NCI-H524 (cell line): Measurements from ENCODE around the gene P3H2.

Experiments used
- DNase-seq, 2 experiments: peaks; one replicate each; lab custom pipeline; 2025; lab: John Stamatoyannopoulos, UW

The P3H2 gene

DNA sequence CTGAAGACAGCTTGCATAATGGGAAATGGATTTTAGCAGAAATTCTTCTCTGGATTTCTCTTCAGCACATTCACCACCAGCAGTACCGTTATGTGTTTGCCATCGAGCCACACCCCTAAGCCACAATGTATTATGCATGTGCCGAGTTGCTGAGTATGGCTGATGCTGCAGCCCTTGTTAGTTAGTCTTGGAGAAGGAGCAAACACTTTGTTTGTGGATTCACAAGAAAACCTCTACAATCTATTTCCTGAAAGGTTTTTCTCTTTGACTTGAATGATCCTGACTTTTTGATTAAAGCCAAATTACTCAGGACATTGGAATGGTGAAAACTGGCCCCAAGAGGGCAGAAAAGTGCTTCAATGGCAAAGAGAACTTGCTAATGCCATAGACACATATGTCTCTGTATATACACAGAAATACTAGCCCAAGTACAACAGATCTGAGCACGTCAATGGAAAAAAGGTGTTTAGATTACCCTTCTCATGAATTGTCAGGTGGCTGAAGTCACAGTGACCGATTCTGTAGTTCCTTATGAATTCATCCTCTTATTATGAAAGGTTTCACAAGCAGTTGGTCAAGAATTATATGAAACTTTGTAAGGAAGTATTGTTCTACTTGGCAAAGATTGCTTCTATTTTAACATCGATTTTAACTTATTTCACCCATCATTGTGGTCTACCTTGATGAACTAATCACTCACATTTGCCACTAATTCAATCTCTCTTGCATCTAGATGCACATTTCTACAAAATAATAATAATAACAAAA is 103.0 kb downstream of the P3H2 start:
- DNase-seq = peak in 1 of 2 experiments; percentile 74

GRCh38 chr3:190016966-190017365 is 103.7 kb downstream of the P3H2 start:
- no peak for DNase-seq

GRCh38 chr3:190014940-190015339 is 105.8 kb downstream of the P3H2 start:
- no peak for DNase-seq

DNA sequence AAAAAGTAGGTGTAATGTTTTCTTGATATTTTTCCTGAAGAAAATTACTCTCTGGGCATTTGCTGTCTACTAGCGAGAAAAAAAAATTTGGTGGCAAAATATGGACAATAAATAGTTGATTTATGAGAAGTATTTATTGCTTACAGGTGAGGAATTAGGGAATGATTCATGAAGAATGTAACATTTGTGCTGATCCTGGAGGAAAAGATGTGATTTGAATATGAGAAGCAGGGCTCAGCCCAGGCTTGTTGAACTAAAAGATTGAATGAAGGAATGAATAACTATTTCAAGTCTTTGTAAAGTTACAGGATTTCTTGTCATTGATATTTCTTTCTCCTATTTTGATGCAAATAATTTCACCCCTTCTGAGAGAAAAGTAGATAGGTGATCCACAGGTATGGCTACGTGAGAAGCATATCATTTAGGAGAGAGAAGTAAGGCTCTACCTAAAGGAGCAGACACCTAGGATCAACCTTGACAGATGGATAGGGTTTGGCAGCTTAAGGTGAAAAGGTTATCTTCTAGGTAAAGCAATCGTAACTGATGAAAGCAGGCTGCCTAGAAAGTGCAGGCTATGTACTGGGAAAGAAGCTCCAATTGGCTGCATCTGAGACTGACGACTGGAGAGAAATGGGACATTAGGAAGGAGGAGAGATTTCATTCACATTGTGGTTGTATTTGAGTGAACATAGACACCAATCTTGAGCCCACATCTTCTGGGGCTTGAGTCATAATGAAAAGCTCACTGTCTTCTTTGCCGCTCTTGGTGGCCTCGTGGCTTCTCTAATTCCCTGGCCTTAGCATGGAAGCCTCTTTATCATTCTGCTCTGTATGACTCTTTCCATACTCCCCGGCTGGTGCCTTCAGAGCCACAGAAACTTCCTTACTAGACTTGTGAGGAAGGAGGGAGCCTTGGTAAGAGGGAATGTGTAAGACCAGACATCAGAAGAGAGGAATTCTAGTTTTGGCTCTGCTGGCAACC is 106.5 kb downstream of the P3H2 start:
- DNase-seq = no peak

GRCh38 chr3:190012784-190013183 is 107.9 kb downstream of the P3H2 start:
- no peak for DNase-seq

DNA sequence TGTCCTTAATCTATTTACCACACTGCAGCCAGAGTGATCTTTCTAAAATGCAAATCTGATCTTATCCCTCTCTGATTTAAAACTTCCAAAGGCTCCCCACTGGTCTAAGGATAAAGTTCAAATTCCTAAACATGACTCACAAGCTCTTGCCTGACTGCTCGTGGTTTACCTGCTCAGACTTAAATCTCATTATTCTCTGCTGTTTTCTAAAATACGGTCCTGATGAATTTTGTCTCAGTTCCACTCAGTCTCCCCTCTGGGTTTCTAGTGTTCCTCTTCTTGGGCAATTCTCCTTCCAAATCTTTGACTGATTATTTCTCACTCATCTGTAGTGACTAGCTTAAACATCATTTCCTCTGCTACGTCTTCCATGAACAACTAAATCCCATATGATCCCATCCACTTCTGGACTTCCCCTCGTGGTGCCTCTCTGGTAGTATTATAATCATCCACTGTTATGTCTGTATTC is 108.3 kb downstream of the P3H2 start:
- DNase-seq = peak in 1 of 2 experiments; percentile 29

DNA sequence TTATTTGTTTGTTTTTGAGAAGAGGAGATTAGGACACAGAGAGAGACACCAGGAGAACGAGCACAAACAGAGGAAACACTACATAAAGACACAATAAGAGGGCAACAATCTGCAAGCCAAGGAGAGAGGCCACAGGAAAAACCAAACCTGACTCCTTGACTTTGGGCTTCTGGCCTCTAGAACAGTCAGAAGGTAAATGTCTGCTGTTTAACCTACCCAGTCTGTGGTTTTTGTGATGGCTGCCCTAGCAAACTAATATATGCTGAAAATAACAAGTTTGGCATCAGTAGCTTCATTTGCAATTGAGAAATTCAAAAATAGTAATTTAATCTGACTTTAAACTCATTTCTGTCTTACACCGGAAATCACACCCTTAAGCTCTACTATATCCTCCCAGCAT is 110.2 kb downstream of the P3H2 start:
- DNase-seq = no peak

- DNase-seq = no peak
These were observed 111.1 kb downstream of the P3H2 start for GRCh38 chr3:190009614-190010013.

- peak in 1 of 2 experiments; percentile 54 for DNase-seq
These were observed 112.3 kb downstream of the P3H2 start for GRCh38 chr3:190008432-190008831.

DNA sequence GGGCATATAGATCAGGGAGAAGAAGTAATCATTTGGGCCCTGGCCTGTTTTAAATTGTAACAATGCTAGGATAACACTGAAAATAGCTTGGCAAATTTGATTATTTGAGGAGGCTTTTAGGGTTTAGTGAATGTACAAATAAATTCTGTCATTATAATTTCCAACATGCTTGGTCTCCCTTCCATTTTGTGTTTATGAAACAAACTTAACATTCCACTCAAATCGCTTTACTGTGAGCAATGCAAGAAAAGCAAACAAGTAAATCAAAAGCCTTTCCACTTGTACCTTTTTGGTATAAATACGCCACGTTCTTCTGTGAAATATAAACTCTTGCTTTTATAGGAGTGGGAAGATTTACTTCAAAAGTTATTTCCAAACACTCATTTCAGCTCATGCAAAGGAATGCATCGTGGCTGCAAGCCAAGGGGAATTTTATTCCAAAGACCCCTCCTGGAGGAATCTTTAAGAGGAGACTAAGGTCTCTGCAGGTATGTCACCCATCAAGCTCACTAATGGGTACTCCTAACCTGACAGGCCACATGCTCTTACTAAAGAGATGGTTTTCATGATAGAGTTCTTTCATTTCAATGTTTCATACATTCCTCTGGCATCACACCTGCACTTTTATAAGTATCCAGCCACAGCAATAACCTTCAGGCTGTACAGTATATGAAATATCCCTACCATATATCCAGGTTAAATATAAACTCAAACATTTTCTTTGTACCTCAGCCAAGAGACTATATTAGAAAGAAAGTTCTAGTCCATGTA is 115.2 kb downstream of the P3H2 start:
- DNase-seq = no peak

DNA sequence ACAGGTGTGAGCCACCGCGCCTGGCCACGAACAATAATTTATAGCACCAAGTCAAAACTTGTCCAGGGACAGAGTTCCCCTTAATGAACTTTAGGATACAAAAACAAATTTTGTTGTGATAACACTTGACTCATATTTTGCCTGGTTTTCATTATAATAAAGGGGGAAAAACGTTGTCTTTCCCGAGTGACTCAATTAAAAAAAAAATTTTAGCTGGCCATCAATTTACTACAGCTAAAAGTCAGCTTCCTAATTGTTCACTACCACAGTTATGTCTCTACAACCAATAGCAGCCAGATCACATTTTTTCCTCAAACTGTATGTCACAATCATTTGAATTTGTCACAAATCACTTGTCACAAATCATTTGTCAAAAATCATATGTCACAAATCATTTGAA is 116.0 kb downstream of the P3H2 start:
- DNase-seq = no peak

DNA sequence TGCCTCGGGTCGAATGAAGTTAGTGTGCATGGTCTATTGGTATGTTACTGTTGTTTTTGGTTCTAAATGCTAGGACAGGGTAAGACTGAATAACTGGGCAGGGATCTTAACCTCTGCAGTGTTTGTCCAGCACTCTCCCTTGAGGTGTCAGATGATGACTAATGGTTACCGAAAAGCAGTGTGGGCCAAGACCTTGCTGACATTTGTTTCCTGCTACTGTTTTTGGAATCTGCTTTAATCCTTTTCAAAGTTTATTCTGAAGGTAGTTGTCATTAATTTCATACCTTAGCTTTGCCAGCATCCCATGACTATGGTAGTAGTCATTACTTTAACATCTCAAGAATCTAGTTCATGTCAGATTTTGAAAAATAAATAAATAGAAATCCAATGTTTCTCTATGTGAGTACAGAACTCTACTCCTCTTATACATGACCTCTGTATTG is 117.0 kb downstream of the P3H2 start:
- no peak for DNase-seq

DNA sequence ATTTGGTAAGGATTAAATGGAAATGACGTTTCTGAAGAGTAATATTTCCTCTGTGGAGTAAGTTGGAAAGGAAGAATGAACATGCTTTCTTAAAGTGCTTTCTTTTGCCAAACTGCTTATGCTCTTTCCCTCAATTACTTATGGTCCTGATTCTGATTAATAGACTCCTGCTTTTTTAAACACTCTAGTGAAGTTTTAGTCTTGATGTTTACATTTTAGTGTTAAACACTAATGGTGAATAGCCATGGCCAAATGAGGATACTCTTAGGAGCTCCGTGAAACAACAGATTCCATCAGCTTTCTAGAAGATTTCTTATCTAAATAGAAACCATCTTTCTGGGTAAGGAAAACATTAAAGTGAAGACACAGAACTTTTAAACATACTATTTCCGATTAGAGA is 117.6 kb downstream of the P3H2 start:
- DNase-seq = no peak

DNA sequence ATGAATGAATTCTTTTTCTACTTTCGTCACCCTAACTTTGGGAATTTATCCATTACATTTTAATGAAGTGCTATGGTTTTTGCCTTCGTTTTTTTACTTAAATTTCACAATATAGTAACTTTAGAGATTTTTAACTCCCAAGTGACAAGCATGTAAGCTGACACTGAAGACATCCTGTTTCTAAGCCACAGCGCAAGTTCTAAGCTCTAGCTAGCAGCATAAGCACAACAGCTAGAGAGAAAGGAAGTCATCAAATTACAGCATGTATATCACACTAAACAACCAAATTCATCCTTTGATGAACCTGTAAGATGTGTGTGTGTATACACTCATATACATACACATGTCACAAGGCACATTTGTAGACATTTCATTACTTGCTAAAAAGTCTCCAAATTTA is 119.3 kb downstream of the P3H2 start:
- DNase-seq = peak in 1 of 2 experiments; percentile 30

DNA sequence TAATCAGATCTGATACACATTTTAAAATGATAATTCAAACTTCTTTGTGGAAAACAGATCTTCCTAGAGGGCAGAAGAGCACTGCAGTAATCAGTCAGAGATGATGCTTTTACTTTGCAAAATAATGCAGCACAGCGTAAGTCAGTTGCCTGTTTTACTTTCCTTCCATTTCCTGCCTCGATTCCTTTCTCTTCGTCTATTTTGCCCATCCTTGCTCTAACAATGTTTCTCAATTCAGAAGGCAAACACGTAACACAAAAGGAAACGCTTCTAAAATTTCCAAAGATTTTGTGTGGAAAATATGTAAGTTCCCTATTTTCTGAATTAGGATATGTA is 119.9 kb downstream of the P3H2 start:
- no peak for DNase-seq

DNA sequence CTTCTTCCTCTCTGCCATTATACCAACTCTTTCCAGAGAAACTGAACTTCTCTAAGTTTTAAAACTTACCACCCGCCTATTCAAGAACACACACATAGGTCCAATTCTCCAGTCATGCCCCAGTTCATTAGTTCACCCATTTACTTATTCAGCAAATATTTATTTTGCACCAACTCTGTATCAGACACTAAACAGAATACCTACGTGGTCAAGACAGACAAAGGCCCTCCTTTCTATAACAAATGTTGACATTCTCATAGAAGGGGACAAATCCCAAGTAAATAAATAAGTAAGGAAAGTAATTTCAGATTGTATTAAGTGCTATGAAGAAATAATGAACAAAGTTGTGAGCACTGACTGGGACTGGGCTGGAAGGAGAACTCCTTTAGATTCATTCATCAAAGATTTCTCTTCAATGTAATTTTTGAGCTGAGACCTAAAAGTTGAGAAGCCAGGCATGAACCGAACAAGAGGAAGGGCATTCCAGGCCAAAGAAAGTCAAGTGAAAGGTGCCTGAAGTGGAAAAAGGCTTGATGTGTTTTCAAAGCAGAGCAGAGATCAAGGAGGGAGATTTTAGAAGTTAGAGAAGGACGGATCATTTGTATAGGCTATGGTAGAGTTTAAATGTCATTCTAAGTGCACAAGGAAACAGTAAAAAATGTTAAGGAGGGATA is 120.4 kb downstream of the P3H2 start:
- DNase-seq = no peak

DNA sequence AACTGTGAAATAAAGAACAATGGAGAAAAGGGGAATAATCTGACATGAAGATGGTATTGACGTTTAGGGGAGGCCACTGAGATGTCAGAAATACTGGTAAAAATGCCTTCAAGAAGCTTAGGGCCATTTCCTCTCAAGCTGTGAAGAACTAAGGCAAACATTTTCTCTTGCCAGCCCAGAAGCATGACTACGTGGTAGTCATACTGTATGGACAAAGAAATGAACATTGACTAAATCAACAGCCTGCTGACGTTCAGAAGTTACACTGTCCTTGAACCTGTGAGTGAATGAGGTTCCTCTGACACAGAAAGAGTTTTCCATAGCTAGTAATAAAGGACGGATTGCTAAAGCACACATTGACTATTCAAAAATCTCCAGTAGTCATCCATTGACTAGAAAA is 121.0 kb downstream of the P3H2 start:
- DNase-seq = no peak

- peak; percentile 90 to 95 for DNase-seq
These were observed 125.6 kb downstream of the P3H2 start for GRCh38 chr3:189995129-189995528.

DNA sequence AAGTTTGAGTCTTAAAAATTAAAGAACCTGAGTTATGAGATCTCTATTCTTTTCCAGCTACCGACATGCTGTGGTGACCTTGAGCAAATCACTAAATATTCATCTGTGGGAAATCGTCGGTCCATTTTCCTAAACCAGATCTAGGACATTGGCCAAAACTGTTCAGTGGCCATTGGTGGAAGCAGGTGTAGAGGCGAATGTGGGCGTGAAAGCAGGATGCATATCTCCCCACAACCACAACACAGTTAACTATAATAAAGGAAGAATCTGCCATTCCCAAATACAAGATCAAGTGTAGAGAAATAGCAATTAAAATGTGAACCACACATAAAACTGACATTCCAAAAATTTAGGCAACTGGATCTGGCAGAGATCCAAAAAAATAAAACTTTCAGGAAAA is 129.9 kb downstream of the P3H2 start:
- no peak for DNase-seq

DNA sequence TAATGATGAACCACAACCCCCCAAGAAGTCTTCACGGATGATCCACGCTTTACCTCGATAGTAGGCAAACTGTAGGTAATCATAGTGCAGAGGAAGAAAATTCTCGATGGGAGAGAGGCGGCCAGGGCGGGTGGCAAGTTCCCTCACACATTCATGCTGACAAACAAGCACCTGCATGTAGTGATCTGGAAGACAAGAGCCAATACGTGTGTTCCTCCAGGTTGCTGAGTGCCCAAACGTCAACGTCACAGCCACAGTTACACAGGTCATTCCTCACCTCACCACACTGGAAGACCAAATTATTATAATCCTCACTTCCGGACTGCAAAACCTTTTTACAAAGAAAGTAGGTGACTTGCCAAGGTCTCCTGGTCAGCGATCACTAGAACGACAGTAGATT is 131.8 kb downstream of the P3H2 start:
- DNase-seq = no peak

GRCh38 chr3:189988322-189988721 is 132.4 kb downstream of the P3H2 start:
- no peak for DNase-seq

DNA sequence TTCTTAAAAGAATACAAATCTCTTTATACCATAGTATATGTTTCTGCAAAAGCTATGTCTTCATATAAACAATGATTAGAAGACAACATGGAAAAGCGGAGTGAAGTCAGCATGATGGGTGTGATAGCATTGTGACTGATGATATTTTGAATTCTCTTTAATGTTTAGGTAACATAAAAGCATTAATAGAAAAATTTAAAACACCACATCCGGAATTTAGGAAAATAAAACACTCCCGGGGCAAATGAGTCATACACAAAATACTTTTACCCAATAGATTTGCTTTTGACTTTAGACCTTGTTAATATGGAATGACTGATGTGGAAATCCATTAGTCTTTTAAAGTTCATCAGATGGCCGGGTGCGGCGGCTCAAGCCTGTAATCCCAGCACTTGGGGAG is 134.7 kb downstream of the P3H2 start:
- DNase-seq = no peak
